Measurements from ENCODE around the gene EPHB1.
A peak's percentile ranks its signal among the peaks of the same experiment; 100 is the strongest.
"Not testable (repeated sequence)": the region's sequence is repeated elsewhere in the genome, so short reads cannot be mapped to it uniquely, and the experiment has no call there.

The EPHB1 gene

GRCh38 chr3:134788283-134788682, 6.8 kb upstream of the EPHB1 start:
- not testable (repeated sequence) for DNase-seq

- DNase-seq: no peak
Observed at GRCh38 chr3:134790065-134790464, 5.0 kb upstream of the EPHB1 start.

GRCh38 chr3:134791992-134792391, 3.1 kb upstream of the EPHB1 start:
- no peak for DNase-seq

GRCh38 chr3:134792700-134793099, 2.4 kb upstream of the EPHB1 start:
- DNase-seq: no peak

- DNase-seq: no peak
Observed at GRCh38 chr3:134793562-134793961, 1.5 kb upstream of the EPHB1 start.

GRCh38 chr3:134794323-134794722, 737 bp upstream of the EPHB1 start:
- no peak for DNase-seq

GRCh38 chr3:134795746-134796280, 753 bp downstream of the EPHB1 start:
- DNase-seq: peak; percentile 34

GRCh38 chr3:134796281-134797056, 1.4 kb downstream of the EPHB1 start:
- DNase-seq: peak; percentile 34

- DNase-seq: peak; percentile 24
Observed at GRCh38 chr3:134797057-134797740, 2.1 kb downstream of the EPHB1 start.

GRCh38 chr3:134797741-134798451, 2.8 kb downstream of the EPHB1 start:
- DNase-seq: peak; percentile 16

- DNase-seq: peak; percentile 33
Observed at GRCh38 chr3:134798681-134799311, 3.7 kb downstream of the EPHB1 start.

GRCh38 chr3:134799393-134799792, 4.3 kb downstream of the EPHB1 start:
- no peak for DNase-seq

GRCh38 chr3:134801204-134801958, 6.3 kb downstream of the EPHB1 start:
- no peak for DNase-seq

- DNase-seq: peak; percentile 7
Observed at GRCh38 chr3:134802428-134803050, 7.5 kb downstream of the EPHB1 start.

- DNase-seq: no peak
Observed at GRCh38 chr3:134803051-134803505, 8.0 kb downstream of the EPHB1 start.

- DNase-seq: no peak
Observed at GRCh38 chr3:134803652-134804051, 8.6 kb downstream of the EPHB1 start.

GRCh38 chr3:134804508-134805480, 9.7 kb downstream of the EPHB1 start:
- DNase-seq: no peak

- no peak for DNase-seq
Observed at GRCh38 chr3:134807189-134807588, 12.1 kb downstream of the EPHB1 start.

- DNase-seq: no peak
Observed at GRCh38 chr3:134808835-134809234, 13.8 kb downstream of the EPHB1 start.

- no peak for DNase-seq
Observed at GRCh38 chr3:134809427-134810051, 14.5 kb downstream of the EPHB1 start.
